Measurements from ENCODE around the gene ADARB1.

GRCh38 chr21:45180246-45180599 is 105.8 kb downstream of the ADARB1 start:
- TF ChIP-seq, protein P1, sequence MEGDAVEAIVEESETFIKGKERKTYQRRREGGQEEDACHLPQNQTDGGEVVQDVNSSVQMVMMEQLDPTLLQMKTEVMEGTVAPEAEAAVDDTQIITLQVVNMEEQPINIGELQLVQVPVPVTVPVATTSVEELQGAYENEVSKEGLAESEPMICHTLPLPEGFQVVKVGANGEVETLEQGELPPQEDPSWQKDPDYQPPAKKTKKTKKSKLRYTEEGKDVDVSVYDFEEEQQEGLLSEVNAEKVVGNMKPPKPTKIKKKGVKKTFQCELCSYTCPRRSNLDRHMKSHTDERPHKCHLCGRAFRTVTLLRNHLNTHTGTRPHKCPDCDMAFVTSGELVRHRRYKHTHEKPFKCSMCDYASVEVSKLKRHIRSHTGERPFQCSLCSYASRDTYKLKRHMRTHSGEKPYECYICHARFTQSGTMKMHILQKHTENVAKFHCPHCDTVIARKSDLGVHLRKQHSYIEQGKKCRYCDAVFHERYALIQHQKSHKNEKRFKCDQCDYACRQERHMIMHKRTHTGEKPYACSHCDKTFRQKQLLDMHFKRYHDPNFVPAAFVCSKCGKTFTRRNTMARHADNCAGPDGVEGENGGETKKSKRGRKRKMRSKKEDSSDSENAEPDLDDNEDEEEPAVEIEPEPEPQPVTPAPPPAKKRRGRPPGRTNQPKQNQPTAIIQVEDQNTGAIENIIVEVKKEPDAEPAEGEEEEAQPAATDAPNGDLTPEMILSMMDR (IDR thresholded peaks at IDR 0.05), result no peak
- TF ChIP-seq ZFX (IDR thresholded peaks at IDR 0.05; ENCODE audit: borderline replicate concordance), result no peak

Data from 22Rv1 (cell line).